SK-N-SH treated with all-trans-retinoic acid at 6 μM for 48 hours (cell line): ENCODE results near the gene RAB14.

Source experiments
- ATAC-seq: fragments of 200-7000 bp; cut with Tn5 transposase; 3 replicates; pipeline ENCODE4 v1.9.1; 2020; ENCODE audit warnings: mild to moderate bottlenecking, moderate library complexity
- ARNTL ChIP-seq: fragments of 450-650 bp; formaldehyde crosslinking; IDR thresholded peaks from 2 replicates; pipeline ENCODE4 v1.5.0; 2020; ENCODE audit warnings: low read depth, mild to moderate bottlenecking, moderate library complexity, borderline replicate concordance
- BACH2 ChIP-seq: fragments of 250-450 bp; sonication (Bioruptor Pico); IDR thresholded peaks from 2 replicates; pipeline ENCODE4 v1.9.0; 2021; ENCODE audit warnings: mild to moderate bottlenecking, borderline replicate concordance
- CSDC2 ChIP-seq: fragments of 250-450 bp; sonication (Bioruptor Pico); IDR thresholded peaks from 2 replicates; pipeline ENCODE4 v1.5.0; 2020; ENCODE audit warnings: mild to moderate bottlenecking, moderate library complexity
- GLIS3 ChIP-seq: fragments of 250-450 bp; sonication (Bioruptor Pico); IDR thresholded peaks from 2 replicates; pipeline ENCODE4 v1.5.0; 2020; ENCODE audit warnings: mild to moderate bottlenecking, moderate library complexity
- ISL1 ChIP-seq: fragments of 250-450 bp; sonication (Bioruptor Pico); IDR thresholded peaks from 2 replicates; pipeline ENCODE4 v2.1.2; 2022; ENCODE audit warnings: mild to moderate bottlenecking, moderate library complexity
- OSR1 ChIP-seq: fragments of 250-450 bp; sonication (Bioruptor Pico); IDR thresholded peaks from 2 replicates; pipeline ENCODE4 v1.8.0; 2022; ENCODE audit warnings: moderate library complexity, mild to moderate bottlenecking, inconsistent platforms
- PPARA ChIP-seq: fragments of 250-450 bp; sonication (Bioruptor Pico); IDR thresholded peaks from 2 replicates; pipeline ENCODE4 v1.5.0; 2020; ENCODE audit warnings: mild to moderate bottlenecking, borderline replicate concordance
- RARB ChIP-seq: fragments of 250-450 bp; sonication (Bioruptor Pico); IDR thresholded peaks from 2 replicates; pipeline ENCODE4 v1.8.0; 2021; ENCODE audit warnings: mild to moderate bottlenecking, moderate library complexity
- SNAI2 ChIP-seq: fragments of 250-450 bp; sonication (Bioruptor Pico); IDR thresholded peaks from 2 replicates; pipeline ENCODE4 v1.5.0; 2020; ENCODE audit warnings: mild to moderate bottlenecking, moderate library complexity
- TCF4 ChIP-seq: fragments of 250-450 bp; sonication (Bioruptor Pico); IDR thresholded peaks from 2 replicates; pipeline ENCODE4 v1.8.0; 2021; ENCODE audit warnings: mild to moderate bottlenecking, moderate library complexity, borderline replicate concordance
- TOX ChIP-seq: fragments of 250-450 bp; sonication (Bioruptor Pico); IDR thresholded peaks from 2 replicates; pipeline ENCODE4 v1.8.0; 2021; ENCODE audit warnings: mild to moderate bottlenecking, moderate library complexity, borderline replicate concordance
- ZC3H10 ChIP-seq: fragments of 250-450 bp; sonication (Bioruptor Pico); IDR thresholded peaks from 2 replicates; pipeline ENCODE4 v1.5.1; 2021; ENCODE audit warnings: mild to moderate bottlenecking, moderate library complexity
- ZFP3 ChIP-seq: fragments of 250-450 bp; sonication (Bioruptor Pico); IDR thresholded peaks from 2 replicates; pipeline ENCODE4 v1.5.0; 2020; ENCODE audit warnings: mild to moderate bottlenecking, moderate library complexity
- ZFP30 ChIP-seq: fragments of 450-650 bp; formaldehyde crosslinking; IDR thresholded peaks from 2 replicates; pipeline ENCODE4 v1.5.0; 2022; ENCODE audit warnings: mild to moderate bottlenecking, moderate library complexity
- ZNF565 ChIP-seq: fragments of 450-650 bp; formaldehyde crosslinking; conservative IDR thresholded peaks from 2 replicates; pipeline ENCODE4 v1.5.0; 2020; ENCODE audit warnings: low read depth, mild to moderate bottlenecking, moderate library complexity
- ZNF70 ChIP-seq: fragments of 450-650 bp; formaldehyde crosslinking; IDR thresholded peaks from 2 replicates; pipeline ENCODE4 v1.5.0; 2020; ENCODE audit warnings: mild to moderate bottlenecking, moderate library complexity
- ZNF8 ChIP-seq: fragments of 450-650 bp; formaldehyde crosslinking; IDR thresholded peaks from 2 replicates; pipeline ENCODE4 v1.5.0; 2020; ENCODE audit warnings: mild to moderate bottlenecking, moderate library complexity
- TF ChIP-seq, protein P1 (sequence below): fragments of 250-450 bp; sonication (Bioruptor Pico); IDR thresholded peaks from 2 replicates; pipeline ENCODE4 v1.5.0; 2020; ENCODE audit warnings: mild to moderate bottlenecking, moderate library complexity
- TF ChIP-seq, protein P2 (sequence below): fragments of 250-450 bp; sonication (Bioruptor Pico); IDR thresholded peaks from 2 replicates; pipeline ENCODE4 v1.5.1; 2020; ENCODE audit warnings: low read depth, mild to moderate bottlenecking, moderate library complexity
- TF ChIP-seq, protein P3 (sequence below): fragments of 250-450 bp; sonication (Bioruptor Pico); IDR thresholded peaks from 2 replicates; pipeline ENCODE4 v1.8.0; 2021; ENCODE audit warnings: low read depth, mild to moderate bottlenecking, moderate library complexity, borderline replicate concordance
- TF ChIP-seq, protein P4 (sequence below): fragments of 250-450 bp; sonication (Bioruptor Pico); IDR thresholded peaks from 2 replicates; pipeline ENCODE4 v1.8.0; 2020; ENCODE audit warnings: mild to moderate bottlenecking, moderate library complexity, borderline replicate concordance

Gene RAB14

DNA sequence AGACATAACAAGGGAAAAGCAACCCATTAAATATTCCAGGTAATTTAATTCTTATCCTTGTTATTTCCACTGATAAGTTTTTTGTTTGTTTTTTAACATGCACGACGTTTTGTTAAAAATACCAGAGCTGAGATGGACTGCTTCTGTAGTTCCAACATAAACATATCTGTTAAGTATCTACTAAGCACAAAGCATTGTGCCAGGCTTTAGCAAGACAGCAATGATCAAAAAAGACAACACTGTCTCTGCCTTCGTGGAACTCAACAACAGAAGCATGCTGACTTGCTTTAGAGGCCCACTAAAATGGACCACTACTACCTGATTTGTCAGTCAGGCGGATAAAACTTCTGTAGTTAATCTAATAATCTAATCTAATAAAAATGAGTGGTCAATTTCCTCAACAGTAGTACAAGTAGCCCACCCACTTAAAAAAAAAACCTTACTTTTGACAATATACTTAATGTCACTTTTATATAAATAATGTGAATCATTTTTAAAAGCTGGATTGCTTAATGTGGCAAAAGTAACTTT, 3.1 kb downstream of the RAB14 start:
- TF ChIP-seq TCF4 (CRISPR knock-in tag): no peak
- TF ChIP-seq, protein P1, sequence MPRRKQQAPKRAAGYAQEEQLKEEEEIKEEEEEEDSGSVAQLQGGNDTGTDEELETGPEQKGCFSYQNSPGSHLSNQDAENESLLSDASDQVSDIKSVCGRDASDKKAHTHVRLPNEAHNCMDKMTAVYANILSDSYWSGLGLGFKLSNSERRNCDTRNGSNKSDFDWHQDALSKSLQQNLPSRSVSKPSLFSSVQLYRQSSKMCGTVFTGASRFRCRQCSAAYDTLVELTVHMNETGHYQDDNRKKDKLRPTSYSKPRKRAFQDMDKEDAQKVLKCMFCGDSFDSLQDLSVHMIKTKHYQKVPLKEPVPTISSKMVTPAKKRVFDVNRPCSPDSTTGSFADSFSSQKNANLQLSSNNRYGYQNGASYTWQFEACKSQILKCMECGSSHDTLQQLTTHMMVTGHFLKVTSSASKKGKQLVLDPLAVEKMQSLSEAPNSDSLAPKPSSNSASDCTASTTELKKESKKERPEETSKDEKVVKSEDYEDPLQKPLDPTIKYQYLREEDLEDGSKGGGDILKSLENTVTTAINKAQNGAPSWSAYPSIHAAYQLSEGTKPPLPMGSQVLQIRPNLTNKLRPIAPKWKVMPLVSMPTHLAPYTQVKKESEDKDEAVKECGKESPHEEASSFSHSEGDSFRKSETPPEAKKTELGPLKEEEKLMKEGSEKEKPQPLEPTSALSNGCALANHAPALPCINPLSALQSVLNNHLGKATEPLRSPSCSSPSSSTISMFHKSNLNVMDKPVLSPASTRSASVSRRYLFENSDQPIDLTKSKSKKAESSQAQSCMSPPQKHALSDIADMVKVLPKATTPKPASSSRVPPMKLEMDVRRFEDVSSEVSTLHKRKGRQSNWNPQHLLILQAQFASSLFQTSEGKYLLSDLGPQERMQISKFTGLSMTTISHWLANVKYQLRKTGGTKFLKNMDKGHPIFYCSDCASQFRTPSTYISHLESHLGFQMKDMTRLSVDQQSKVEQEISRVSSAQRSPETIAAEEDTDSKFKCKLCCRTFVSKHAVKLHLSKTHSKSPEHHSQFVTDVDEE (CRISPR knock-in tag): 0 out of 2 replicates have a peak, but pooled peaks have one; percentile 40
- TF ChIP-seq RARB (CRISPR knock-in tag): no peak
- TF ChIP-seq, all 23 proteins: peak for 1
- ATAC-seq: no peak

DNA sequence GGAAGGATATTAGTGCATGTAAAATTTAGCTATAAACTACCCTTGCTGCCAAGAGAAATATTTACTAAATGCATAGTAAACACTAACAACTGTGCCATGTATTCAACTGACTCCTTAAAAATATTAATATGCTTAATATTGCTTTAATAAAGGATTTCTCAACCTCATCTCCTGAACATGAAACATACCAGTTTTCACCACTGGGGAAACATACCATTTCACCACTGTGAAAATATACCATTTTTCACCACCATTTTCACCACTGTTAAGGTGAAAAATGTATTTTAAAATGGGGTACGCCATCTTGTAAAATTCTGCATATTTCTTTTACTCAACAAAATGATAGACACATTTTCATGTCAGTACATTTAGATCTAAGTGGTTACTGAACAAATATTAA, 4.5 kb downstream of the RAB14 start:
- no peak for TF ChIP-seq ISL1 (CRISPR knock-in tag)
- no peak for TF ChIP-seq GLIS3 (CRISPR knock-in tag)
- TF ChIP-seq CSDC2 (CRISPR knock-in tag): no peak
- TF ChIP-seq SNAI2 (CRISPR knock-in tag): no peak
- no peak for TF ChIP-seq RARB (CRISPR knock-in tag)
- ATAC-seq: no peak

DNA sequence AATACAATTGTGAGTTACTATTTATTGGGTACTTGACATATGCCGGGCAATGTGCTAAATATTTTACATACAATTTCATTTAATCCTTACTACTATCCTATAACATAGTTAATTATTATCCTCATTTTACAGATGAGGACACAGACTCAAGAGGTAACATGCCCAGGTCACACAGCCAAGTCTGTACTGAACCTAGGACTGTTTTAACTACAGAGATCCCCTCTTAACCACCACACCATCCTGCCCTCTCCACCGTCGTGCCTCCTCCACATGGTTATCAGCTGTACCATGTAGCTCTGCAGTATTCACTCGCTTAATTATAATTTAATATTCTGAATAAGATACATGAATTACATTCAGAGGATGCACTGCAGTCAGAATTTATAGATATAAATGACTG, 5.3 kb downstream of the RAB14 start:
- ATAC-seq: no peak
- TF ChIP-seq, protein P2, sequence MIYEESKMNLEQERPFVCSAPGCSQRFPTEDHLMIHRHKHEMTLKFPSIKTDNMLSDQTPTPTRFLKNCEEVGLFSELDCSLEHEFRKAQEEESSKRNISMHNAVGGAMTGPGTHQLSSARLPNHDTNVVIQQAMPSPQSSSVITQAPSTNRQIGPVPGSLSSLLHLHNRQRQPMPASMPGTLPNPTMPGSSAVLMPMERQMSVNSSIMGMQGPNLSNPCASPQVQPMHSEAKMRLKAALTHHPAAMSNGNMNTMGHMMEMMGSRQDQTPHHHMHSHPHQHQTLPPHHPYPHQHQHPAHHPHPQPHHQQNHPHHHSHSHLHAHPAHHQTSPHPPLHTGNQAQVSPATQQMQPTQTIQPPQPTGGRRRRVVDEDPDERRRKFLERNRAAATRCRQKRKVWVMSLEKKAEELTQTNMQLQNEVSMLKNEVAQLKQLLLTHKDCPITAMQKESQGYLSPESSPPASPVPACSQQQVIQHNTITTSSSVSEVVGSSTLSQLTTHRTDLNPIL (CRISPR knock-in tag): no peak
- TF ChIP-seq, protein P1 (CRISPR knock-in tag): no peak
- TF ChIP-seq TCF4 (CRISPR knock-in tag): no peak
- TF ChIP-seq ZFP30 (CRISPR knock-in tag): no peak
- no peak for TF ChIP-seq GLIS3 (CRISPR knock-in tag)
- TF ChIP-seq ARNTL (CRISPR knock-in tag): no peak
- TF ChIP-seq SNAI2 (CRISPR knock-in tag): no peak
- no peak for TF ChIP-seq RARB (CRISPR knock-in tag)
- TF ChIP-seq PPARA: no peak
- TF ChIP-seq, protein P3, sequence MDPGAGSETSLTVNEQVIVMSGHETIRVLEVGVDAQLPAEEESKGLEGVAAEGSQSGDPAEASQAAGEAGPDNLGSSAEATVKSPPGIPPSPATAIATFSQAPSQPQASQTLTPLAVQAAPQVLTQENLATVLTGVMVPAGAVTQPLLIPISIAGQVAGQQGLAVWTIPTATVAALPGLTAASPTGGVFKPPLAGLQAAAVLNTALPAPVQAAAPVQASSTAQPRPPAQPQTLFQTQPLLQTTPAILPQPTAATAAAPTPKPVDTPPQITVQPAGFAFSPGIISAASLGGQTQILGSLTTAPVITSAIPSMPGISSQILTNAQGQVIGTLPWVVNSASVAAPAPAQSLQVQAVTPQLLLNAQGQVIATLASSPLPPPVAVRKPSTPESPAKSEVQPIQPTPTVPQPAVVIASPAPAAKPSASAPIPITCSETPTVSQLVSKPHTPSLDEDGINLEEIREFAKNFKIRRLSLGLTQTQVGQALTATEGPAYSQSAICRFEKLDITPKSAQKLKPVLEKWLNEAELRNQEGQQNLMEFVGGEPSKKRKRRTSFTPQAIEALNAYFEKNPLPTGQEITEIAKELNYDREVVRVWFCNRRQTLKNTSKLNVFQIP (CRISPR knock-in tag): no peak
- no peak for TF ChIP-seq ZNF70 (CRISPR knock-in tag)
- no peak for TF ChIP-seq ISL1 (CRISPR knock-in tag)
- no peak for TF ChIP-seq BACH2 (CRISPR knock-in tag)
- TF ChIP-seq TOX: no peak
- TF ChIP-seq CSDC2 (CRISPR knock-in tag): no peak
- no peak for TF ChIP-seq OSR1 (CRISPR knock-in tag)
- no peak for TF ChIP-seq ZC3H10 (CRISPR knock-in tag)
- no peak for TF ChIP-seq ZNF8 (CRISPR knock-in tag)
- TF ChIP-seq ZNF565 (CRISPR knock-in tag): no peak
- no peak for TF ChIP-seq ZFP3 (CRISPR knock-in tag)

DNA sequence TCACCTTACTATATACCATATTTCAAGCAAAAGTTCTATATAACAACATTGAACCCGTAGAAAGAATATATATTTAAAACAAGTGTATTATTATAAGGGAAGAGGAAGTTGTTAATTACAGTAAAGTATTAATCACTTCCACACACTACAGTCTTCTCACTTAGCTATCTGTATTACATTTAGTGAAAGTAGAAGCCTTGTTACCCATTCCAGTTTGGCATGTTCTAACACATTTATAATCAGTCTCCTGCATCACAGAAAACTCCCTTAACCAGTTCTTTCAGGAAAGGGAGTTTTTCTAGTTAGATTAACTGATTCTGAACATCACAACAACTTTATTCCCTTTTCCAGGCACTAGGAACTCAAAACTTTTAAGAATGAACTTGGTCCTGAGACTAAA, 6.9 kb downstream of the RAB14 start:
- TF ChIP-seq ZC3H10 (CRISPR knock-in tag) (no peak), ISL1 (CRISPR knock-in tag) (no peak), PPARA (no peak), SNAI2 (CRISPR knock-in tag) (no peak), TOX (no peak), BACH2 (CRISPR knock-in tag) (no peak), ZNF70 (CRISPR knock-in tag) (no peak)
- TF ChIP-seq, protein P4, sequence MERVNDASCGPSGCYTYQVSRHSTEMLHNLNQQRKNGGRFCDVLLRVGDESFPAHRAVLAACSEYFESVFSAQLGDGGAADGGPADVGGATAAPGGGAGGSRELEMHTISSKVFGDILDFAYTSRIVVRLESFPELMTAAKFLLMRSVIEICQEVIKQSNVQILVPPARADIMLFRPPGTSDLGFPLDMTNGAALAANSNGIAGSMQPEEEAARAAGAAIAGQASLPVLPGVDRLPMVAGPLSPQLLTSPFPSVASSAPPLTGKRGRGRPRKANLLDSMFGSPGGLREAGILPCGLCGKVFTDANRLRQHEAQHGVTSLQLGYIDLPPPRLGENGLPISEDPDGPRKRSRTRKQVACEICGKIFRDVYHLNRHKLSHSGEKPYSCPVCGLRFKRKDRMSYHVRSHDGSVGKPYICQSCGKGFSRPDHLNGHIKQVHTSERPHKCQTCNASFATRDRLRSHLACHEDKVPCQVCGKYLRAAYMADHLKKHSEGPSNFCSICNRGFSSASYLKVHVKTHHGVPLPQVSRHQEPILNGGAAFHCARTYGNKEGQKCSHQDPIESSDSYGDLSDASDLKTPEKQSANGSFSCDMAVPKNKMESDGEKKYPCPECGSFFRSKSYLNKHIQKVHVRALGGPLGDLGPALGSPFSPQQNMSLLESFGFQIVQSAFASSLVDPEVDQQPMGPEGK: no peak
- no peak for ATAC-seq
